Spleen (tissue), 13 donors: ENCODE results near the gene KMT2D. TPM values are rescaled to one million over a fixed set of nuclear protein-coding genes. Genes with fewer than 3 reads are reported as not detected.
A peak's percentile ranks its signal among the peaks of the same experiment; 100 is the strongest.

ENCODE experiments used
- DNase-seq: peaks from one replicate; pipeline ENCODE4 v3.0.0-alpha.2; 2020
- H3K27ac ChIP-seq, 8 donors: fragments of 200-600 bp; sonication (generic) in 7 of 8; 1 replicate in 4 of 8; 2 replicates in 4 of 8; pipeline versions ENCODE4 v1.5.0 to v1.8.0; 2016 to 2021; ENCODE audit warnings: inconsistent platforms in 4 of 8, mild to moderate bottlenecking in 4 of 8, moderate library complexity in 1 of 8
- H3K27me3 ChIP-seq, 7 donors: fragments of 200-600 bp; sonication (generic) in 6 of 7; replicated peaks in 1 of 7; 1 replicate in 4 of 7; 2 replicates in 3 of 7; pipeline versions ENCODE4 v1.5.0 to v1.8.0; 2016 to 2021; ENCODE audit warnings: inconsistent platforms in 3 of 7, mild to moderate bottlenecking in 1 of 7
- H3K36me3 ChIP-seq, 6 donors: fragments of 200-600 bp; sonication (generic) in 5 of 6; 1 replicate in 4 of 6; 2 replicates in 2 of 6; pipeline versions ENCODE4 v1.5.0 to v1.8.0; 2016 to 2021; ENCODE audit warnings: inconsistent platforms in 2 of 6
- H3K4me1 ChIP-seq, 6 donors: fragments of 200-600 bp; sonication (generic) in 5 of 6; 1 replicate in 3 of 6; 2 replicates in 3 of 6; pipeline versions ENCODE4 v1.5.0 to v1.8.0; 2016 to 2021; ENCODE audit warnings: inconsistent platforms in 3 of 6
- H3K4me3 ChIP-seq, 8 donors: fragments of 200-600 bp; sonication (generic) in 7 of 8; 1 replicate in 4 of 8; 2 replicates in 4 of 8; pipeline versions ENCODE4 v1.5.0 to v1.8.0; 2016 to 2021; ENCODE audit warnings: inconsistent platforms in 4 of 8, mild to moderate bottlenecking in 4 of 8, moderate library complexity in 2 of 8
- H3K9me3 ChIP-seq, 8 donors: fragments of 200-600 bp; sonication (generic) in 7 of 8; 1 replicate in 4 of 8; 2 replicates in 4 of 8; pipeline versions ENCODE4 v1.5.0 to v1.8.0; 2016 to 2021; ENCODE audit warnings: inconsistent platforms in 4 of 8
- POLR2A ChIP-seq, 3 donors: fragments of 450-650 bp; IDR thresholded peaks; one replicate each; pipeline ENCODE4 v1.5.1; 2017; ENCODE audit warnings: antibody characterized with exemption in 3 of 3, mild to moderate bottlenecking in 1 of 3
- POLR2AphosphoS5 ChIP-seq, 3 donors: sonication (generic); formaldehyde crosslinking; IDR thresholded peaks; one replicate each; pipeline ENCODE4 v1.5.1; 2017; ENCODE audit warnings: antibody characterized with exemption in 3 of 3
- WGBS, 5 donors: extraction: QIAGEN DNeasy Blood & Tissue Kit in 3 of 5; methylation state at CpG; one replicate each; pipeline versions ENCODE4 v1.1.5 to v1.1.7; 2013 to 2018; 5-methylcytosine and 5-hydroxymethylcytosine counted together
- intact Hi-C: fragments of 100-400 bp; cut with DNase I; formaldehyde crosslinking; loops from one replicate; pipeline ENCODE4 v1.15.0; 2023; ENCODE audit warnings: low total_unique reads
- long read RNA-seq, 2 donors: transcript quantifications; one replicate each; lab custom pipeline, GENCODE V29; 2026
- polyA plus RNA-seq, 3 donors: library from polyadenylated mRNA; stranded (reverse); fragments of 200-250 nt; gene quantifications; one replicate each; pipeline ENCODE4 v1.2.1, GENCODE V29; 2013
- total RNA-seq, 7 donors: library from RNA; depleted of rRNA in 3 of 7; stranded (reverse); fragments of >200 nt in 3 of 7; fragmentation: NEBNext Ultra II Directional in 4 of 7; extraction: Animal tissue kit (Norgen Biotek cat#: 25700) in 4 of 7; gene quantifications; one replicate each; pipeline versions ENCODE4 v1.1.0 to v1.2.1, GENCODE V29; 2016 to 2021
- TF ChIP-seq, protein P1 (sequence below), 11 experiments: fragments of 200-600 bp in 7 of 11; fragments of 450-650 bp in 4 of 11; sonication (generic) in 4 of 11; IDR thresholded peaks in 8 of 11; conservative IDR thresholded peaks in 3 of 11; 1 replicate in 7 of 11; 2 replicates in 4 of 11; pipeline versions ENCODE4 v1.4.0 to v1.8.0; 2016 to 2021; ENCODE audit warnings: antibody characterized with exemption in 11 of 11, inconsistent platforms in 4 of 11, mild to moderate bottlenecking in 1 of 11
- donor health status: healthy with polysubstance abuse.
- donor health status: DM: no; HTN: no; CAD: no; lungs with moderate emphysema.
- donor health status: DM: no; HTN: no; CAD: no.
- donor health status: Bipolar disorder and iron deficiency.
- donor health status: healthy.
- donor health status: DM: no; HTN: no; CAD: no.
- donor health status: DM: yes; HTN: yes; CAD: no.

The KMT2D gene
- total RNA-seq, result 100 to 1,000 TPM; 115 to 172 (median 163) TPM
- 10 to 100 TPM in 1 of 3 donors, 1 to 10 TPM in 2; 5.1 to 42.1 (median 6.0) TPM for polyA plus RNA-seq
- long read RNA-seq, donor 1, result 0 reads
- long read RNA-seq, donor 2, result 0 reads

GRCh38 chr12:49060237-49061156 lies at the start of gene KMT2D:
Gene KMT2D, minus strand, starts transcription at chr12:49060794. Its CDS starts 5,470 bp downstream, at chr12:49055324.
- H3K27me3 ChIP-seq, result no peaks in the 10 kb centered on the region
- 0 to 2% (median 0%) methylated on average over 21 to 74 of the region's 74 CpGs for WGBS, 5 donors
- TF ChIP-seq POLR2AphosphoS5 (IDR thresholded peaks at IDR 0.05), result peak; percentile 85 to 89 (median 87)
- TF ChIP-seq, protein P1, sequence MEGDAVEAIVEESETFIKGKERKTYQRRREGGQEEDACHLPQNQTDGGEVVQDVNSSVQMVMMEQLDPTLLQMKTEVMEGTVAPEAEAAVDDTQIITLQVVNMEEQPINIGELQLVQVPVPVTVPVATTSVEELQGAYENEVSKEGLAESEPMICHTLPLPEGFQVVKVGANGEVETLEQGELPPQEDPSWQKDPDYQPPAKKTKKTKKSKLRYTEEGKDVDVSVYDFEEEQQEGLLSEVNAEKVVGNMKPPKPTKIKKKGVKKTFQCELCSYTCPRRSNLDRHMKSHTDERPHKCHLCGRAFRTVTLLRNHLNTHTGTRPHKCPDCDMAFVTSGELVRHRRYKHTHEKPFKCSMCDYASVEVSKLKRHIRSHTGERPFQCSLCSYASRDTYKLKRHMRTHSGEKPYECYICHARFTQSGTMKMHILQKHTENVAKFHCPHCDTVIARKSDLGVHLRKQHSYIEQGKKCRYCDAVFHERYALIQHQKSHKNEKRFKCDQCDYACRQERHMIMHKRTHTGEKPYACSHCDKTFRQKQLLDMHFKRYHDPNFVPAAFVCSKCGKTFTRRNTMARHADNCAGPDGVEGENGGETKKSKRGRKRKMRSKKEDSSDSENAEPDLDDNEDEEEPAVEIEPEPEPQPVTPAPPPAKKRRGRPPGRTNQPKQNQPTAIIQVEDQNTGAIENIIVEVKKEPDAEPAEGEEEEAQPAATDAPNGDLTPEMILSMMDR (IDR thresholded peaks at IDR 0.05 in 8 of 11, conservative IDR thresholded peaks at IDR 0.05 in 3 of 11), result peak in 10 of 11 experiments; percentile 14 to 72 (median 50)
- TF ChIP-seq POLR2A (IDR thresholded peaks at IDR 0.05), result peak in 1 of 3 donors; percentile 88
- intact Hi-C loops, result loop anchor here (10.0 kb wide), 1 partner anchor 64 kb away; no protein-coding TSS in a partner anchor
- DNase-seq, result peak; percentile 97
- H3K9me3 ChIP-seq, result no peaks in the 10 kb centered on the region
- peak within 1 kb of the TSS; percentile 92 to 100 (median 97) for H3K27ac ChIP-seq
- peaks cover 0 to 9% (median 0%) of the 10 kb centered on the region in 6 donors for H3K36me3 ChIP-seq
- H3K4me1 ChIP-seq, result peaks cover 30 to 70% (median 54%) of the 10 kb centered on the region in 6 donors
- peak within 1 kb of the TSS; percentile 83 to 97 (median 93) for H3K4me3 ChIP-seq

GRCh38 chr12:49109641-49110463 lies 49.3 kb upstream of the KMT2D start:
- WGBS, 5 donors, result 5 to 6% (median 6%) methylated on average over 28 to 33 of the region's 33 CpGs

DNA sequence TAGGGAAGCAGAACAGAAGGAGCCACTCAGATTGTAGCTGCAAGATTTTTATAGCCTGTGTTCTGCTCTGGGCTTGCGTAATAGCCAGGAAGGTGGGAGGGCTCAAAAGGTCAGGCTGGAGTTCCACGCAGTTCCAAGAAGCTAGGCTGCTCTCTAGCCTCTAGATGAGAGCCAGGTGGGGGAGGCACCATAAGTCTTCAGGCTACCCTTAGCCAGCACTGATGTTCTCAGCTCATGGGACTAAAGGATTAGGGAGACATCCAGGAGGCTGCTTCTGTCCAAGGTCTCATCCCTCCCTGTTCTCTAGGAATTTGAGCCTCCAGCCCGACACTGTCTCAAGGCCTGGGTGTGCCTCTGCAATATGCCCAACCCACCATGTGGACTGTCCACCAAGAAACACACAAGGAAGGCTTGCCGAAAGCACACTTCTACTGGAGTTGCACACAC lies 48.4 kb upstream of the KMT2D start:
- Histone ChIP-seq H3K4me1 (peaks cover 16 to 73% (median 64%) of the 10 kb centered on the region in 6 donors), H3K27ac (peak overlapping the region; percentile 48 to 98 (median 96)), H3K27me3 (no peaks in the 10 kb centered on the region), H3K9me3 (no peaks in the 10 kb centered on the region), H3K4me3 (peak overlapping the region in 5 of 8 donors; percentile 71 to 94 (median 92)), H3K36me3 (peaks cover 0 to 33% (median 21%) of the 10 kb centered on the region in 6 donors)
- intact Hi-C loops, result no loop called here
- TF ChIP-seq POLR2A (IDR thresholded peaks at IDR 0.05) (no peak), POLR2AphosphoS5 (IDR thresholded peaks at IDR 0.05) (peak in 2 of 3 donors; percentile 40 to 46)
- TF ChIP-seq, protein P1 (IDR thresholded peaks at IDR 0.05 in 8 of 11, conservative IDR thresholded peaks at IDR 0.05 in 3 of 11), result no peak
- WGBS, 5 donors, result 28 to 53% (median 34%) methylated on average over 4 of the region's 4 CpGs
- DNase-seq, result no peak

More at GRCh38 chr12:49109641-49110463, 49.3 kb upstream of the KMT2D start:
- Histone ChIP-seq H3K27ac (peak overlapping the region; percentile 96 to 98 (median 96)), H3K4me1 (peaks cover 16 to 64% (median 56%) of the 10 kb centered on the region in 6 donors), H3K9me3 (no peaks in the 10 kb centered on the region), H3K4me3 (peak overlapping the region; percentile 65 to 94 (median 82)), H3K27me3 (no peaks in the 10 kb centered on the region), H3K36me3 (peaks cover 0 to 24% (median 16%) of the 10 kb centered on the region in 6 donors)
- intact Hi-C loops, result no loop called here
- DNase-seq, result peak; percentile 90
- no peak for TF ChIP-seq POLR2A (IDR thresholded peaks at IDR 0.05)
- TF ChIP-seq, protein P1 (IDR thresholded peaks at IDR 0.05 in 8 of 11, conservative IDR thresholded peaks at IDR 0.05 in 3 of 11), result no peak
- no peak for TF ChIP-seq POLR2AphosphoS5 (IDR thresholded peaks at IDR 0.05)
